Natural killer cell (primary cell): ENCODE data around the gene METRNL. TPM values are rescaled to one million over a fixed set of nuclear protein-coding genes. Genes with fewer than 3 reads are reported as not detected.

Source experiments
- ATAC-seq, 3 donors: fragments of 150-1000 bp in 2 of 3; fragments of 200-7000 bp in 1 of 3; cut with Tn5 transposase; 1 replicate in 1 of 3; 2 replicates in 2 of 3; pipeline ENCODE4 v1.10.0; 2021; ENCODE audit warnings: mild to moderate bottlenecking in 2 of 3, moderate library complexity in 2 of 3
- DNase-seq, 2 donors: peaks; one replicate each; pipeline versions ENCODE4 v3.0.0 to v3.0.0-alpha.2; 2013 to 2021; ENCODE audit warnings: mixed read lengths in 1 of 2
- H3K27ac ChIP-seq: one replicate; pipeline ENCODE4 v1.5.1; 2013; ENCODE audit warnings: mild to moderate bottlenecking, low read length
- H3K27me3 ChIP-seq: one replicate; pipeline ENCODE4 v1.6.1; 2013; ENCODE audit warnings: low read length; ENCODE audit not compliant: control insufficient read depth, insufficient read depth
- H3K36me3 ChIP-seq: one replicate; pipeline ENCODE4 v1.6.1; 2013; ENCODE audit warnings: low read length; ENCODE audit not compliant: control insufficient read depth, insufficient read depth
- H3K4me1 ChIP-seq: one replicate; pipeline ENCODE4 v1.6.1; 2013; ENCODE audit warnings: low read length; ENCODE audit not compliant: control insufficient read depth, insufficient read depth
- H3K4me3 ChIP-seq: one replicate; pipeline ENCODE4 v1.5.1; 2013; ENCODE audit warnings: low read length
- H3K9me3 ChIP-seq: one replicate; pipeline ENCODE4 v1.6.1; 2013; ENCODE audit warnings: low read length; ENCODE audit not compliant: control insufficient read depth, insufficient read depth
- H3K27ac Mint-ChIP-seq, 2 donors: one replicate each; pipeline ENCODE4 v1.8.0; 2022; ENCODE audit warnings: mild to moderate bottlenecking in 2 of 2, mixed read lengths in 2 of 2, moderate library complexity in 1 of 2
- H3K27me3 Mint-ChIP-seq, 2 donors: one replicate each; pipeline ENCODE4 v1.8.0; 2022; ENCODE audit warnings: low read depth in 2 of 2, mixed read lengths in 2 of 2
- H3K36me3 Mint-ChIP-seq: one replicate; pipeline ENCODE4 v1.8.0; 2022; ENCODE audit warnings: mixed read lengths
- H3K4me1 Mint-ChIP-seq, 2 donors: one replicate each; pipeline ENCODE4 v1.8.0; 2022; ENCODE audit warnings: mixed read lengths in 2 of 2
- H3K4me3 Mint-ChIP-seq: one replicate; pipeline ENCODE4 v1.8.0; 2022; ENCODE audit warnings: mild to moderate bottlenecking, moderate library complexity, mixed read lengths
- H3K9me3 Mint-ChIP-seq, 2 donors: one replicate each; pipeline ENCODE4 v1.8.0; 2022; ENCODE audit warnings: mixed read lengths in 2 of 2
- WGBS: methylation state at CpG from one replicate; pipeline ENCODE4 v1.1.7; 2013; ENCODE audit warnings: missing lambda C conversion rate; ENCODE audit not compliant: insufficient coverage; 5-methylcytosine and 5-hydroxymethylcytosine counted together
- intact Hi-C: fragments of 100-400 bp; cut with micrococcal nuclease; formaldehyde crosslinking; loops from one replicate; pipeline ENCODE4 v1.14.2; 2022
- total RNA-seq, 4 donors: library from RNA; stranded (reverse); fragments of 120-200 nt in 1 of 4; gene quantifications; one replicate each; pipeline versions ENCODE4 v1.2.3 to v1.2.4, GENCODE V29; 2013 to 2022
- TF ChIP-seq, protein P1 (sequence below): fragments of 200-600 bp; IDR thresholded peaks from one replicate; pipeline ENCODE4 v1.8.0; 2022; ENCODE audit warnings: antibody characterized with exemption

METRNL gene
- total RNA-seq, 3 donors from 2014 or later (not counting 1 experiment from before 2014, with no cell fraction given): 227 to 390 (median 325) TPM

DNA sequence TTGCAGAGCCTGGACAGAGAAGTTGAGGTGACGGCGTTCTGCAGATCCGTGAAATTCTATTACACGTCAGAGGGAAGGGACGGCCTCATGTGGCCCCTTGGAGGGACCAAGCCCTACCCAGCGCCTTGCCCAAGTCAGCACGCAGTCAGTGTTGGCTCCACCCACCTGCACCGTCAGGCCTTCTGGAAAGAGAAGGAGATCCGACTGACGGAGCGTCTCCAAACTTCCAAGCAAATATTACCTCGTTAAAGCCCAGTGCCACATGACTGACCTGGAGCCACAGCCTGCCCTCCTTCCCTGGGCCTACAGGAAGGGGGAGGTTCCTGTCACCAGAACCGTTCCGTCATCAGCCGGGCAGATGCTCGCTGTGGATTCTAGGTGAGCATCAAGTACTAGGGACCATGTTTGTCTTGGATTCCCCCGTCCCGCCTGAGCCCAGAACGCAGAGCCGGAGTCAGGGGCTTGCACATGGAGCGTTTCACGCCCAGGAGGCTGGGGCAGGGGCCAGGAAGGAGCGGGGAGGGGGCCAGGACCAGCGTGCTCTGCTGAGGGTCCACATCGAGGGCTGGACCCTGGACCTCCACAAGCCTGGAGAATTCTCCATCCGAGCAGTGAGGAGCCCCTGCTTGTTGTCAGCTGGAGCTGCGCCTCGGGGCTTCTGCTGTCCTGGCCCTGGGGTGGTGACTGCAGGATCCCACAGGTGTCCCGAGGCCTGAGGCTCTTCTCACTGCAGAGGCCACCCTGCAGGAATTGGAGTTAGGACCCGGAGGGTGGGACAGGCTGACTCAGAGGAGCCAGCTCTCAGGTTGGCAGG, 22.6 kb upstream of the METRNL start:
- Histone ChIP-seq H3K27ac (no peak overlapping the region), H3K27me3 (no peaks in the 10 kb centered on the region), H3K4me1 (peaks cover 34% of the 10 kb centered on the region), H3K36me3 (no peaks in the 10 kb centered on the region), H3K9me3 (no peaks in the 10 kb centered on the region), H3K4me3 (no peak overlapping the region)
- intact Hi-C loops: loop anchor here (10.0 kb wide), 1 partner anchor 192 kb away; no protein-coding TSS in a partner anchor
- DNase-seq: peak in 1 of 2 donors; percentile 8
- Mint-ChIP-seq H3K4me3 (no peak overlapping the region), H3K36me3 (no peaks in the 10 kb centered on the region), H3K4me1 (peaks cover 16 to 24% of the 10 kb centered on the region in 2 donors), H3K27me3 (peaks cover 0 to 3% of the 10 kb centered on the region in 2 donors), H3K27ac (no peak overlapping the region), H3K9me3 (no peaks in the 10 kb centered on the region)
- 89% methylated on average over 30 of the region's 30 CpGs for WGBS
- TF ChIP-seq, protein P1, sequence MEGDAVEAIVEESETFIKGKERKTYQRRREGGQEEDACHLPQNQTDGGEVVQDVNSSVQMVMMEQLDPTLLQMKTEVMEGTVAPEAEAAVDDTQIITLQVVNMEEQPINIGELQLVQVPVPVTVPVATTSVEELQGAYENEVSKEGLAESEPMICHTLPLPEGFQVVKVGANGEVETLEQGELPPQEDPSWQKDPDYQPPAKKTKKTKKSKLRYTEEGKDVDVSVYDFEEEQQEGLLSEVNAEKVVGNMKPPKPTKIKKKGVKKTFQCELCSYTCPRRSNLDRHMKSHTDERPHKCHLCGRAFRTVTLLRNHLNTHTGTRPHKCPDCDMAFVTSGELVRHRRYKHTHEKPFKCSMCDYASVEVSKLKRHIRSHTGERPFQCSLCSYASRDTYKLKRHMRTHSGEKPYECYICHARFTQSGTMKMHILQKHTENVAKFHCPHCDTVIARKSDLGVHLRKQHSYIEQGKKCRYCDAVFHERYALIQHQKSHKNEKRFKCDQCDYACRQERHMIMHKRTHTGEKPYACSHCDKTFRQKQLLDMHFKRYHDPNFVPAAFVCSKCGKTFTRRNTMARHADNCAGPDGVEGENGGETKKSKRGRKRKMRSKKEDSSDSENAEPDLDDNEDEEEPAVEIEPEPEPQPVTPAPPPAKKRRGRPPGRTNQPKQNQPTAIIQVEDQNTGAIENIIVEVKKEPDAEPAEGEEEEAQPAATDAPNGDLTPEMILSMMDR: no peak
- no peak for ATAC-seq

DNA sequence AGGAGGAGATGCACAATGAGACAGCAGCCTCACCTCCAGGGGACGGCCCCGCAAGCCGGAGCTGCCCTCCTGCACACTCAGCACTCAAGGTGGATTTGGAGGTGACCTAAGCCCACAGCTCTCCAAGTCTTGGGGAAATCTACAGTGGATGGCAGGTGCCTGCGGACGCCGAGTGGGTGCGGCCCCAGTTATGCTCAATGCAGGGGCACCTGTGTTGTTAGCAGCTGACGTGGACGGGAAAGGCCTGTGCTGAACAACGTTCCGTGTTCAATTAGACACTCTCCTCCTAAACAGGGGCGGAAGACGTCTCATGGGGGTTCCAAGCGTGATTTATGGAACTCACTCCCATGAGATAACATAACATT, 22.0 kb upstream of the METRNL start:
- Histone ChIP-seq H3K4me3 (no peak overlapping the region), H3K9me3 (no peaks in the 10 kb centered on the region), H3K36me3 (no peaks in the 10 kb centered on the region), H3K27ac (no peak overlapping the region), H3K27me3 (no peaks in the 10 kb centered on the region), H3K4me1 (peaks cover 28% of the 10 kb centered on the region)
- peaks cover 0 to 3% of the 10 kb centered on the region in 2 donors for H3K27me3 Mint-ChIP-seq
- no peak overlapping the region for H3K4me3 Mint-ChIP-seq
- peaks cover 12 to 19% of the 10 kb centered on the region in 2 donors for H3K4me1 Mint-ChIP-seq
- TF ChIP-seq, protein P1: no peak
- DNase-seq (peak in 1 of 2 donors; percentile 12), ATAC-seq (no peak)
- H3K36me3 Mint-ChIP-seq: no peaks in the 10 kb centered on the region
- no peaks in the 10 kb centered on the region for H3K9me3 Mint-ChIP-seq
- intact Hi-C loops: loop anchor here (10.0 kb wide), 1 partner anchor 193 kb away; no protein-coding TSS in a partner anchor
- WGBS: 93% methylated on average over 14 of the region's 14 CpGs
- no peak overlapping the region for H3K27ac Mint-ChIP-seq

DNA sequence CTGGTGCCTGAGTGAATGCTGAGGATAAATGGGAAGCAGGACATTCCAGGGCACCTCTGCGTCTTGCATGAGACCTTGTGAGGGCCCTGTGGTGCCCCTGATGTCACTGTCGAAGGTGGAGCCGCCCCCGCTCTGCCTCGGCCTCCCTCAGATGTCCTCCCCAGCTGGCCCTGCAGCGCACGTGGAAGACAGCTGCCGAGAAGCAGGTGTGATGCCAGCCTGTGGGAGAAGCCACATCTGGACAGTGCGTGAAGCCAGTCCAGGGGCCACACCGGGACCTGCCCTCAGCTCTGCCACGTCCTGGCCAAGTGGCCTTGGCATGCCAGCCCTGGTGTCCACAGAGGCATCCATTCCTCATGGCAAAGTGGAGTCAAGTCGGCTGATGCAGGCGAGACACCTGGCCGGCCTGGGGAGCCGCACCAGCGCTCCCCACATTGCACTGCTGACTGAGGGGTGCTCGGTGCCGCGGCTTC, 21.6 kb upstream of the METRNL start:
- intact Hi-C loops: loop anchor here (10.0 kb wide), 1 partner anchor 193 kb away; no protein-coding TSS in a partner anchor
- Mint-ChIP-seq H3K36me3 (no peaks in the 10 kb centered on the region), H3K4me3 (no peak overlapping the region)

More for the DNA sequence above, 21.6 kb upstream of the METRNL start:
- Histone ChIP-seq H3K9me3 (no peaks in the 10 kb centered on the region), H3K4me1 (peaks cover 24% of the 10 kb centered on the region), H3K27me3 (no peaks in the 10 kb centered on the region), H3K27ac (no peak overlapping the region), H3K36me3 (no peaks in the 10 kb centered on the region), H3K4me3 (no peak overlapping the region)
- ATAC-seq (no peak), DNase-seq (peak in 1 of 2 donors; percentile 13)
- peaks cover 12 to 19% of the 10 kb centered on the region in 2 donors for H3K4me1 Mint-ChIP-seq
- H3K27ac Mint-ChIP-seq: no peak overlapping the region
- WGBS: 90% methylated on average over 19 of the region's 19 CpGs
- no peaks in the 10 kb centered on the region for H3K9me3 Mint-ChIP-seq
- TF ChIP-seq, protein P1: no peak
- H3K27me3 Mint-ChIP-seq: peaks cover 0 to 3% of the 10 kb centered on the region in 2 donors
